Measurements from ENCODE around the gene GNG7.
"Not testable (repeated sequence)": the region's sequence is repeated elsewhere in the genome, so short reads cannot be mapped to it uniquely, and the experiment has no call there.

Gene GNG7

DNA sequence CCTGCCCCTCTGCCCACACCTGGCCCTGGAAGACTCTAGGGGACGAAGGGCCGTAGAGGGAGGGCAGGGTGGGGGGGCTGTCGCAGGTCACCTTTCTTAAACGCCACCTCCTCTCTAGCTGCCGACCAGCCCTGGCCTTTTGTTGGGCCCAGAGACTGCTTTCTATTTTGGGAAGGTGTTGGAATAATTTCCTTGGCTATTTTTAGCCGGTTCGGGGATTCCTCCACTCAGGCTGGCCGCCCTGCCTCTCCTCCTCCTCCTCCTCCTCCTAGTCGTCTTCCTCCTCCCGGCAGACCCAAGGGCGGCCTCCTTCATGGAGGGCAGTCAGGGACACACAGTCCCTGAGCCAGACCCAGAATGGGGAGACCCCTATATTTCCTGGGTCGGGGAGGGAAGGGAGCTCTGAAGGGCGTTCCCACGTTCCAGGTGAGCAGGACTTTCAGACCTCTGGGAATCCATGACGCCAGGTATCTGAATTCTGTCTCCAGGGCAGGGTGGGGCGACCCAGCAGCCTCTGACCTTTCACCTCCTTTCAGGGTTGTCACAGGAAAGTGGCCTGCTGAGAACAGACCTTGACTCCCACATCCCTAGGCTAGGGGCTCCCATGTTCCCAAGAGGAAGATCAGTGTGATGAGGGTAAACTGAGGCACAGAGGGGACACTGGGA is 206.7 kb downstream of the GNG7 start:
- Histone ChIP-seq H3K9me3 (ENCODE audit: insufficient read depth, low read length) (no peaks in the 10 kb centered on the region), H3K4me2 (ENCODE audit: low read length) (peak overlapping the region; percentile 88), H3K4me1 (ENCODE audit: low read length) (peaks cover 8% of the 10 kb centered on the region), H2AFZ (ENCODE audit: low read depth, low read length) (no peak overlapping the region), H4K20me1 (ENCODE audit: insufficient read depth, low read length) (no peaks in the 10 kb centered on the region), H3K79me2 (ENCODE audit: low read length) (no peaks in the 10 kb centered on the region), H3K36me3 (replicated peaks; ENCODE audit: low read depth, low read length) (no peaks in the 10 kb centered on the region), H3K9ac (ENCODE audit: low read length) (no peak overlapping the region; the same call in 1 of the 2 replicates), H3K4me3 (ENCODE audit: low read length) (peak overlapping the region; percentile 81), H3K27me3 (ENCODE audit: low read depth, low read length) (peaks cover 47% of the 10 kb centered on the region), H3K27ac (ENCODE audit: low read length) (no peak overlapping the region)
- no peak for TF ChIP-seq EZH2phosphoT487 (IDR thresholded peaks at IDR 0.05; ENCODE audit: low read depth)
- TF ChIP-seq, protein P1, sequence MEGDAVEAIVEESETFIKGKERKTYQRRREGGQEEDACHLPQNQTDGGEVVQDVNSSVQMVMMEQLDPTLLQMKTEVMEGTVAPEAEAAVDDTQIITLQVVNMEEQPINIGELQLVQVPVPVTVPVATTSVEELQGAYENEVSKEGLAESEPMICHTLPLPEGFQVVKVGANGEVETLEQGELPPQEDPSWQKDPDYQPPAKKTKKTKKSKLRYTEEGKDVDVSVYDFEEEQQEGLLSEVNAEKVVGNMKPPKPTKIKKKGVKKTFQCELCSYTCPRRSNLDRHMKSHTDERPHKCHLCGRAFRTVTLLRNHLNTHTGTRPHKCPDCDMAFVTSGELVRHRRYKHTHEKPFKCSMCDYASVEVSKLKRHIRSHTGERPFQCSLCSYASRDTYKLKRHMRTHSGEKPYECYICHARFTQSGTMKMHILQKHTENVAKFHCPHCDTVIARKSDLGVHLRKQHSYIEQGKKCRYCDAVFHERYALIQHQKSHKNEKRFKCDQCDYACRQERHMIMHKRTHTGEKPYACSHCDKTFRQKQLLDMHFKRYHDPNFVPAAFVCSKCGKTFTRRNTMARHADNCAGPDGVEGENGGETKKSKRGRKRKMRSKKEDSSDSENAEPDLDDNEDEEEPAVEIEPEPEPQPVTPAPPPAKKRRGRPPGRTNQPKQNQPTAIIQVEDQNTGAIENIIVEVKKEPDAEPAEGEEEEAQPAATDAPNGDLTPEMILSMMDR (IDR thresholded peaks at IDR 0.05; ENCODE audit: low read depth, low read length): no peak

DNA sequence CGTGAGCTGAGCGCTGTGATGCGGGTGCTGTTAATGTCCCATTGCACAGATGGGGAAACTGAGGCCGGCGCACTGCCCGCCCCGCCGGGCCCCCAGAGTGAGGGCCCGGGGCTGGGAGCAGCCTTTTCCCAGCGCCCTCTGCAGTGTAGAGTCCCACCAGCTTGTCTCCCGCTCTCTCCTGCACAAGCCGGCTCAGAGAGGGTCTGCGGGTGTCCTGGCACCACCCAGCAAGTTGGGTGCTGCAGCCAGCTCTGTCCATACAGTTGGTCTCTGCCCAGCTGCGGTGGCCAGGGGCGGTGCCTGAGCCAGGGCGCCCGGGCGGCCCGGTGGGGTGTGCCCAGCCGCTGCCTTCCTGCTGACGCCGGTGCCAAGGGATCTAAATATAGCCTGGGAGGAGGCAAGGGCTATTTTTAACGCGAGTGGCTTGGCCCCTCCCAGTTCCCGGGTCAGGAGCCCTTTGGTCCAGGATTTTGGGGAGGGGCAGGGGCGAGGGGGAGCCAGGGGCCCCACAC is 207.3 kb downstream of the GNG7 start:
- H3K79me2 ChIP-seq (ENCODE audit: low read length): no peaks in the 10 kb centered on the region
- peak overlapping the region; percentile 54 for H3K9ac ChIP-seq (ENCODE audit: low read length)
- TF ChIP-seq, protein P1 (IDR thresholded peaks at IDR 0.05; ENCODE audit: low read depth, low read length): no peak
- TF ChIP-seq EZH2phosphoT487 (IDR thresholded peaks at IDR 0.05; ENCODE audit: low read depth): no peak
- peaks cover 11% of the 10 kb centered on the region for H3K4me1 ChIP-seq (ENCODE audit: low read length)
- peaks cover 48% of the 10 kb centered on the region for H3K27me3 ChIP-seq (ENCODE audit: low read depth, low read length)
- H4K20me1 ChIP-seq (ENCODE audit: insufficient read depth, low read length): no peaks in the 10 kb centered on the region
- peak overlapping the region; percentile 48; the same call in 1 of the 2 replicates for H2AFZ ChIP-seq (ENCODE audit: low read depth, low read length)
- no peaks in the 10 kb centered on the region for H3K36me3 ChIP-seq (replicated peaks; ENCODE audit: low read depth, low read length)
- H3K4me2 ChIP-seq (ENCODE audit: low read length): peak overlapping the region; percentile 88
- no peaks in the 10 kb centered on the region for H3K9me3 ChIP-seq (ENCODE audit: insufficient read depth, low read length)
- H3K27ac ChIP-seq (ENCODE audit: low read length): no peak overlapping the region
- H3K4me3 ChIP-seq (ENCODE audit: low read length): peak overlapping the region; percentile 81

DNA sequence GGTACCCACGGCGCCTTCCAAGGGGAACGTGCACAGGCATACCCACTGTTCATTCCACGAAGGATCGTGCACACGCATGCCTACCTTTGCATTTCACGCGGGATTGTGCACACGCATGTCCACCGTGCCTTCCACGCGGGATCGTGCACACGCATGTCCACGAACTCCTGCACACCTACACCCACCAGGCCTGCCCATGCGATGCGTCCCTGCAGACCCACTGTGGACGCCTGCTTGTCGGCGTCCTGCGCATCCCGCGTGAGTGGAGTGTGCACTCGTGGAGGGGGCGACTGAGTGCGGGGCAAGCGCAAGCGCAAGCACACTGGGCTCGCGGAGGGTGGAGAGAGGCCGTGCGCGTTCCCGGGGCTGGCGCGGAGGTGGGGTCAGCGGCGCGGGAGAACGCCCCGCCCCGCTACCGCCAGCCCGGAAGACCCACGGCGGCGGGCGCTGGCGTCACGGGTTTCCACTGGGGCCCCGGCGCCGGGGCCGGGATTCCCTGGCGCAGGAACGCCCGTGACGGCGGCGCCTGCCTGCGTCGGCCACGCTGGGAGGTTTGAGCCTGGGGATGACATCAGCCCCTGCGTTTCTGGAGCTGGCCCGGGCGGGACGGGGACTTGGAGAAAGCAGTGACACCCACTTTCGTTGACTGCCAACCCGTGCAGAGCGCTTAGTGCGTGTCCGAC is 207.9 kb downstream of the GNG7 start:
- H3K9me3 ChIP-seq (ENCODE audit: insufficient read depth, low read length): no peaks in the 10 kb centered on the region
- no peak overlapping the region for H3K27ac ChIP-seq (ENCODE audit: low read length)
- H3K9ac ChIP-seq (ENCODE audit: low read length): peak overlapping the region; percentile 54
- H4K20me1 ChIP-seq (ENCODE audit: insufficient read depth, low read length): no peaks in the 10 kb centered on the region
- H3K4me2 ChIP-seq (ENCODE audit: low read length): peak overlapping the region; percentile 88
- H3K27me3 ChIP-seq (ENCODE audit: low read depth, low read length): peaks cover 44% of the 10 kb centered on the region
- peak overlapping the region; percentile 48 for H2AFZ ChIP-seq (ENCODE audit: low read depth, low read length)
- H3K4me1 ChIP-seq (ENCODE audit: low read length): peaks cover 11% of the 10 kb centered on the region
- H3K36me3 ChIP-seq (replicated peaks; ENCODE audit: low read depth, low read length): no peaks in the 10 kb centered on the region
- no peaks in the 10 kb centered on the region for H3K79me2 ChIP-seq (ENCODE audit: low read length)
- TF ChIP-seq, protein P1 (IDR thresholded peaks at IDR 0.05; ENCODE audit: low read depth, low read length): no peak
- no peak for TF ChIP-seq EZH2phosphoT487 (IDR thresholded peaks at IDR 0.05; ENCODE audit: low read depth)
- H3K4me3 ChIP-seq (ENCODE audit: low read length): peak overlapping the region; percentile 81

DNA sequence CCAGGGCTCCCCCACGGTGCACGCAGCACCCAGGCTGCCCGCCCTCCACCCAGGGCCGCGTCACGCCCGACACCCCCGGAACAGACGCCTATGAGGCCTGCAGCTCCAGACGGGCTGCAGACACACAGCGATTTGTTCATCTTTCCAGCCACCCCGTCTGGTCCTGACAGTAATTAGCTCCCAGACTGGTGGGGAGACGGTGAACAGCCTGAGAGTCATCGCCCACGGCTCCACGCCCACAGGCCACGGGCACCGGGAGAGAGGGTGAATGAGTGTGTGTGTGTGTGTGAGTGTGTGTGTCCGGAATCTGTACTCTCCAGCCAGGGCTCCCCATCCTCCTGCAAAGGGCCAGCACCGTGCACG is 208.4 kb downstream of the GNG7 start:
- no peaks in the 10 kb centered on the region for H3K9me3 ChIP-seq (ENCODE audit: insufficient read depth, low read length)
- peak overlapping the region; percentile 88 for H3K4me2 ChIP-seq (ENCODE audit: low read length)
- peaks cover 11% of the 10 kb centered on the region for H3K4me1 ChIP-seq (ENCODE audit: low read length)
- no peaks in the 10 kb centered on the region for H3K36me3 ChIP-seq (replicated peaks; ENCODE audit: low read depth, low read length)
- H2AFZ ChIP-seq (ENCODE audit: low read depth, low read length): no peak overlapping the region
- H3K4me3 ChIP-seq (ENCODE audit: low read length): peak overlapping the region; percentile 81
- no peak overlapping the region for H3K27ac ChIP-seq (ENCODE audit: low read length)
- TF ChIP-seq, protein P1 (IDR thresholded peaks at IDR 0.05; ENCODE audit: low read depth, low read length): no peak
- TF ChIP-seq EZH2phosphoT487 (IDR thresholded peaks at IDR 0.05; ENCODE audit: low read depth): no peak
- H4K20me1 ChIP-seq (ENCODE audit: insufficient read depth, low read length): no peaks in the 10 kb centered on the region
- peaks cover 40% of the 10 kb centered on the region for H3K27me3 ChIP-seq (ENCODE audit: low read depth, low read length)
- H3K79me2 ChIP-seq (ENCODE audit: low read length): no peaks in the 10 kb centered on the region
- no peak overlapping the region for H3K9ac ChIP-seq (ENCODE audit: low read length)

DNA sequence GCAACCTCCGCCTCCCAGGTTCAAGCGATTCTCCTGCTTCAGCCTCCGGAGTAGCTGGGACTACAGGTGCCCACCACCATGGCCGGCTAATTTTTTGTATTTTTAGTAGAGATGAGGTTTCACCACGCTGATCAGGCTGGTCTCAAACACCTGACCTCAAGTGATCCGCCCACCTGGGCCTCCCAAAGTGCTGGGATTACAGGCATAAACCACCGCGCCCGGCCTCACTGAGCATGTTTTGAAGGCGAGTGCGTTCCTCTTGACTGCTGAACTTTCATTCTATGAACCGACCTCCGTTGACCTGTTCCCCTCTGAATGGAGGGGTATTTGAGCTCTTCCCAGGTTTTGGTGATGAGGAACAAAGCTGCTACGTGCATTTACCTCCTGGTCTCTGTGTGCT is 209.0 kb downstream of the GNG7 start:
- not testable (repeated sequence) for H3K36me3 ChIP-seq (replicated peaks; ENCODE audit: low read depth, low read length); H3K4me2 ChIP-seq (ENCODE audit: low read length); H3K9me3 ChIP-seq (ENCODE audit: insufficient read depth, low read length); H3K27ac ChIP-seq (ENCODE audit: low read length); H4K20me1 ChIP-seq (ENCODE audit: insufficient read depth, low read length); H3K9ac ChIP-seq (ENCODE audit: low read length); H2AFZ ChIP-seq (ENCODE audit: low read depth, low read length); H3K79me2 ChIP-seq (ENCODE audit: low read length); H3K4me3 ChIP-seq (ENCODE audit: low read length)
- H3K27me3 ChIP-seq (ENCODE audit: low read depth, low read length): peaks cover 37% of the 10 kb centered on the region
- peaks cover 11% of the 10 kb centered on the region for H3K4me1 ChIP-seq (ENCODE audit: low read length)
